Natural killer cell (primary cell): ENCODE measurements around the gene MAP3K4. TPM values are rescaled to one million over a fixed set of nuclear protein-coding genes. Genes with fewer than 3 reads are reported as not detected.

Experiments
- ATAC-seq, 3 donors: fragments of 150-1000 bp in 2 of 3; fragments of 200-7000 bp in 1 of 3; cut with Tn5 transposase; 1 replicate in 1 of 3; 2 replicates in 2 of 3; pipeline ENCODE4 v1.10.0; 2021; ENCODE audit warnings: mild to moderate bottlenecking in 2 of 3, moderate library complexity in 2 of 3
- DNase-seq, 2 donors: peaks; one replicate each; pipeline versions ENCODE4 v3.0.0 to v3.0.0-alpha.2; 2013 to 2021; ENCODE audit warnings: mixed read lengths in 1 of 2
- H3K27ac ChIP-seq: one replicate; pipeline ENCODE4 v1.5.1; 2013; ENCODE audit warnings: mild to moderate bottlenecking, low read length
- H3K27me3 ChIP-seq: one replicate; pipeline ENCODE4 v1.6.1; 2013; ENCODE audit warnings: low read length; ENCODE audit not compliant: control insufficient read depth, insufficient read depth
- H3K36me3 ChIP-seq: one replicate; pipeline ENCODE4 v1.6.1; 2013; ENCODE audit warnings: low read length; ENCODE audit not compliant: control insufficient read depth, insufficient read depth
- H3K4me1 ChIP-seq: one replicate; pipeline ENCODE4 v1.6.1; 2013; ENCODE audit warnings: low read length; ENCODE audit not compliant: control insufficient read depth, insufficient read depth
- H3K4me3 ChIP-seq: one replicate; pipeline ENCODE4 v1.5.1; 2013; ENCODE audit warnings: low read length
- H3K9me3 ChIP-seq: one replicate; pipeline ENCODE4 v1.6.1; 2013; ENCODE audit warnings: low read length; ENCODE audit not compliant: control insufficient read depth, insufficient read depth
- H3K27ac Mint-ChIP-seq, 2 donors: one replicate each; pipeline ENCODE4 v1.8.0; 2022; ENCODE audit warnings: mild to moderate bottlenecking in 2 of 2, mixed read lengths in 2 of 2, moderate library complexity in 1 of 2
- H3K27me3 Mint-ChIP-seq, 2 donors: one replicate each; pipeline ENCODE4 v1.8.0; 2022; ENCODE audit warnings: low read depth in 2 of 2, mixed read lengths in 2 of 2
- H3K36me3 Mint-ChIP-seq: one replicate; pipeline ENCODE4 v1.8.0; 2022; ENCODE audit warnings: mixed read lengths
- H3K4me1 Mint-ChIP-seq, 2 donors: one replicate each; pipeline ENCODE4 v1.8.0; 2022; ENCODE audit warnings: mixed read lengths in 2 of 2
- H3K4me3 Mint-ChIP-seq: one replicate; pipeline ENCODE4 v1.8.0; 2022; ENCODE audit warnings: mild to moderate bottlenecking, moderate library complexity, mixed read lengths
- H3K9me3 Mint-ChIP-seq, 2 donors: one replicate each; pipeline ENCODE4 v1.8.0; 2022; ENCODE audit warnings: mixed read lengths in 2 of 2
- WGBS: methylation state at CpG from one replicate; pipeline ENCODE4 v1.1.7; 2013; ENCODE audit warnings: missing lambda C conversion rate; ENCODE audit not compliant: insufficient coverage; 5-methylcytosine and 5-hydroxymethylcytosine counted together
- intact Hi-C: fragments of 100-400 bp; cut with micrococcal nuclease; formaldehyde crosslinking; loops from one replicate; pipeline ENCODE4 v1.14.2; 2022
- total RNA-seq, 4 donors: library from RNA; stranded (reverse); fragments of 120-200 nt in 1 of 4; gene quantifications; one replicate each; pipeline versions ENCODE4 v1.2.3 to v1.2.4, GENCODE V29; 2013 to 2022
- TF ChIP-seq, protein P1 (sequence below): fragments of 200-600 bp; IDR thresholded peaks from one replicate; pipeline ENCODE4 v1.8.0; 2022; ENCODE audit warnings: antibody characterized with exemption

Gene MAP3K4
- total RNA-seq, 3 donors from 2014 or later (not counting 1 experiment from before 2014, with no cell fraction given): 46.5 to 79.9 (median 67.0) TPM

DNA sequence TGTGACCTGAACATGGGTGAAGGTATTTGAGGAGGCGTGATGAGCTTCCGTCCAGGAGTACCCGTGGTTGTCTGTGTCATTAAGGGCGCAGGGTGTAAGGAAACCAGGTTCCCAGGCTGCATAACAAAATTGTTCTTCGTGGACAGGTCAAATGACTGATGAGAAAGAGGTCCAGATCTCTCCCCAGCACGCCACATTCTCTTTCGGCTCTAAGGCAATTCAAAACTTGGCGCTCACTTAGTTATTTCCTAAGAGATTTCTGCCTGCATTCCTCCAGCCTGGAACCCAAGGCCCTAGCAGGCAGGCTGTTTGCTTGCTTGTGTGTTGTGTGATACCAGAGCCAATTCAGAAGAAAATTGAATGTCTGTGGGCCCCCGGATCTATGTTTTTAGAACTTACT is 142.4 kb downstream of the MAP3K4 start:
- DNase-seq (no peak), ATAC-seq (no peak)
- TF ChIP-seq, protein P1, sequence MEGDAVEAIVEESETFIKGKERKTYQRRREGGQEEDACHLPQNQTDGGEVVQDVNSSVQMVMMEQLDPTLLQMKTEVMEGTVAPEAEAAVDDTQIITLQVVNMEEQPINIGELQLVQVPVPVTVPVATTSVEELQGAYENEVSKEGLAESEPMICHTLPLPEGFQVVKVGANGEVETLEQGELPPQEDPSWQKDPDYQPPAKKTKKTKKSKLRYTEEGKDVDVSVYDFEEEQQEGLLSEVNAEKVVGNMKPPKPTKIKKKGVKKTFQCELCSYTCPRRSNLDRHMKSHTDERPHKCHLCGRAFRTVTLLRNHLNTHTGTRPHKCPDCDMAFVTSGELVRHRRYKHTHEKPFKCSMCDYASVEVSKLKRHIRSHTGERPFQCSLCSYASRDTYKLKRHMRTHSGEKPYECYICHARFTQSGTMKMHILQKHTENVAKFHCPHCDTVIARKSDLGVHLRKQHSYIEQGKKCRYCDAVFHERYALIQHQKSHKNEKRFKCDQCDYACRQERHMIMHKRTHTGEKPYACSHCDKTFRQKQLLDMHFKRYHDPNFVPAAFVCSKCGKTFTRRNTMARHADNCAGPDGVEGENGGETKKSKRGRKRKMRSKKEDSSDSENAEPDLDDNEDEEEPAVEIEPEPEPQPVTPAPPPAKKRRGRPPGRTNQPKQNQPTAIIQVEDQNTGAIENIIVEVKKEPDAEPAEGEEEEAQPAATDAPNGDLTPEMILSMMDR: no peak
- Histone ChIP-seq H3K9me3 (no peaks in the 10 kb centered on the region), H3K4me3 (no peak overlapping the region), H3K27ac (no peak overlapping the region), H3K36me3 (peaks cover 9% of the 10 kb centered on the region), H3K27me3 (no peaks in the 10 kb centered on the region), H3K4me1 (peaks cover 13% of the 10 kb centered on the region)
- H3K36me3 Mint-ChIP-seq: no peaks in the 10 kb centered on the region
- intact Hi-C loops: no loop called here
- H3K27me3 Mint-ChIP-seq: no peaks in the 10 kb centered on the region
- H3K9me3 Mint-ChIP-seq: no peaks in the 10 kb centered on the region
- no peak overlapping the region for H3K27ac Mint-ChIP-seq
- 94% methylated on average over 9 of the region's 9 CpGs for WGBS
- no peak overlapping the region for H3K4me3 Mint-ChIP-seq
- peaks cover 0 to 6% of the 10 kb centered on the region in 2 donors for H3K4me1 Mint-ChIP-seq

DNA sequence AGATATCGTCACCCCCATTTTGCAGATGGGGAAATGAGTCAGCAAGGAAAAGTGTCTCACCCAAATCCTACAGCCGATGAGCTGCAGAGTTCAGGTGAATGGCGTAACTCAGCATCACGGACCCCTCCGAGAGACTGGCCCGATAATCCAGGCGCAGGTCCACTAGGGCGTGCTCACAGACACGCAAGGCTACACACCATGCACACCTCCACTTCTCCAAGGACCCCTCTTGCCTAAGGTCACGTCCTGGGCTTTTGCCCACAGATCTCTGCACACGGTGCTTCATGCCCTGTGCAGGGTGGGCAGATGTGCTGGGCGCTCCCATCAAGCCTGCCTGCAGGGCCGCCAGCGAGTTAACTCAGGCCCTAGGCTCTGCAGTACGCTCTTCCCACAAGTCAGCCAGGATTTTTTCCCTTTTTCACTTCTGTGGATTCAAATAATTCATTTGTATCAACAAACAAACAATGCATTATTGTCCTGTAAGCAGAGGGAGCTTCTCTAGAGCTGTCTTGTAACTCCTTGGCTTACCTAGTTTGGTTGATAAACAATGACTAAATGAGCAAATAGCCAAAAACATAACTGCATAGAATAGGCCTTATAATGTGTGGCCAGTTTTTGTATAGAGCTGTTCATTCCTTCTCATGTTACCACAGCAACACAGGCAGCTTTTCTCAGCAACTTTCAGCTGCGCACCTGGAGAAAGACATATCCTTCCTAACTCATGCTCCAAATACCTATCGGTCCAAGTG is 143.2 kb downstream of the MAP3K4 start:
- Mint-ChIP-seq H3K36me3 (no peaks in the 10 kb centered on the region), H3K27me3 (no peaks in the 10 kb centered on the region), H3K9me3 (no peaks in the 10 kb centered on the region), H3K4me3 (no peak overlapping the region), H3K4me1 (peaks cover 0 to 6% of the 10 kb centered on the region in 2 donors), H3K27ac (no peak overlapping the region)
- Histone ChIP-seq H3K4me3 (no peak overlapping the region), H3K27me3 (no peaks in the 10 kb centered on the region), H3K36me3 (peaks cover 9% of the 10 kb centered on the region), H3K4me1 (peaks cover 13% of the 10 kb centered on the region), H3K9me3 (no peaks in the 10 kb centered on the region), H3K27ac (no peak overlapping the region)
- TF ChIP-seq, protein P1: no peak
- 98% methylated on average over 17 of the region's 17 CpGs for WGBS
- intact Hi-C loops: no loop called here
- ATAC-seq: no peak
- no peak for DNase-seq

DNA sequence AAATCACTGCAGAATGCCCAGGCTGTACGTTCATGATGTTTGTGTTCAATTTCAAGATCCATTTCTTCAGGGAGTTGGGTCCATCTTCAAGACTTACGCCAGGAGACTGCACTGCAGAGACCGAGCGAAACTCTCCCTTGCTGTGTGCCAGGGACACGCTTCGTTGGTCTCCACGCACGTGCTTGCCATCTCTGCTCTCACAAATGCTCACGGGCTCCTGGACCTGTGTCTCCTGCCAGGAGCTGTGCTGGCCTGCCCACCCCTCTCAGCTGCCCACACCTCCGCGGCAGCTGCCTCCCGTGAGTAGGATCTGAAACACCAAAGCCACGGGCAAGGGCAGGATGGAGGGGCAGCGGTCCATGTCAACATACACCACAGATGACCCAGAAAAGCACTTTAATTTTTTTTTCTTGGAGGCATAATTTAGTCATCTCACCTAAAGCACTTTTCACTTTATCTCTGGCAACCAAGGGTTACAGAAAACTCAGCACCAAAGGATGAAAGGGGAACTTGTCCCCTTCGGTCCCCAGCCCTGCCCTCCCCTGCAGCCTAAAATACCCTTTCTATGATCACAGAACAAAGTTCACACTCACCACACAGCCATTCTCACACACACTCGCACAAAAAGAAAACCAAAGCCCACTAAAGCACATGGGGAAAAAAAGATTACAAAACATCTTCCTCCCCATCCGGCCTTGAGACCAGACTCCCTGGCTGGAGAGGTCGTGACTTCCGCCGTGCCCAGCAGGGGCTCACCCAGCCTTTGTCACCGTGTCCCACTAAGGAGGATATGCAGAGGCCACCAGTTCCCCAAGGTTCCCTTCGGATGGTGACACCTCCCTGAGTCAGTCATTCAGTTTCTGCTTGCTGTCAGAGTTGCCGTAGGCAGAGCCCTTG is 144.4 kb downstream of the MAP3K4 start:
- TF ChIP-seq, protein P1: no peak
- H3K9me3 Mint-ChIP-seq: no peaks in the 10 kb centered on the region
- peak overlapping the region in 1 of 2 donors; percentile 59 for H3K27ac Mint-ChIP-seq
- no peak overlapping the region for H3K4me3 Mint-ChIP-seq
- Histone ChIP-seq H3K9me3 (no peaks in the 10 kb centered on the region), H3K4me3 (no peak overlapping the region), H3K4me1 (peaks cover 13% of the 10 kb centered on the region), H3K36me3 (peaks cover 9% of the 10 kb centered on the region), H3K27ac (no peak overlapping the region), H3K27me3 (no peaks in the 10 kb centered on the region)
- peaks cover 0 to 6% of the 10 kb centered on the region in 2 donors for H3K4me1 Mint-ChIP-seq
- 73% methylated on average over 23 of the region's 23 CpGs for WGBS
- DNase-seq: no peak
- H3K27me3 Mint-ChIP-seq: no peaks in the 10 kb centered on the region
- intact Hi-C loops: no loop called here
- peak in 1 of 3 donors; percentile 38 for ATAC-seq
- no peaks in the 10 kb centered on the region for H3K36me3 Mint-ChIP-seq
